ENCODE data around the gene SMURF1.

The SMURF1 gene

DNA sequence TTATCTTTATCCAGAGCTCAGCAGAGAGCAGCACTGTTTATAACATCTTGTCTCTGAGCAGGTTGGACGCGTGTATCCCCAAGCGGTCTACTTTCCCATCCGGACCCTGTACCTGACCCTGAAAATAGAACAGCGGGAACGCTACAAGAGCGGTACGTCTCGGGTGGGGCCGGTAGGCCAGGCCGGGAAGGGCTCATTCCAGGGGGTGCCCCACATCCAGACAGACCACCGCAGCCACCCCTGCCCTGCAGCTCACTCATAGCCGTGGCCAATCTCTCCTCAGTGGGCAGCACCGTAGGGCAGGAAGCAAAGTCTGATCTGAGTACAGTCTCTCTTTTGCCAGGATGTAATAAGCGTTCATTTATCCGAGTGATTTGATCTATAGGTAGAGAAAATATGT, 151.8 kb downstream of the SMURF1 start:
- DNase-seq (ENCODE audit: extremely low read depth, low read depth), result no peak

DNA sequence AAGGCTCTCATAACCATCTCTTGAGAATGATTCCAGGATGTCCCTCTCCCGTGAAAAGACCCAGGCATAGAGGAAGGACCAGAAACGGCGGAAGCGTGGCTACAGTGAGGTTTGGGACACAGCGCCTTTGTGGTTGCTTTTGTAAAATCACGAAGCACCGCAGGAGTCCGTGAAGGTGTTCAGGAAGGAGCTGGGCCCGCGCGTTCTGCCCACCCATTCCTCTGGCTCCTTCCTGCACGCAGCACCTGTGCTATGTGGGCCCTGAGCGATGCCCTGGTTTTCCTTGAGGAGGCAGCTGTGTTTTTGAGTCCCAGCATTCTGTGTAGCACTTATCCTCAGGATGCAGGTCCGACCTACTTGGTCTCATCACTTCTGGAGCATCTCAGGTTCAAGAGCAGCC, 152.8 kb downstream of the SMURF1 start:
- no peak for DNase-seq (ENCODE audit: extremely low read depth, low read depth)
- TF ChIP-seq, protein P1, sequence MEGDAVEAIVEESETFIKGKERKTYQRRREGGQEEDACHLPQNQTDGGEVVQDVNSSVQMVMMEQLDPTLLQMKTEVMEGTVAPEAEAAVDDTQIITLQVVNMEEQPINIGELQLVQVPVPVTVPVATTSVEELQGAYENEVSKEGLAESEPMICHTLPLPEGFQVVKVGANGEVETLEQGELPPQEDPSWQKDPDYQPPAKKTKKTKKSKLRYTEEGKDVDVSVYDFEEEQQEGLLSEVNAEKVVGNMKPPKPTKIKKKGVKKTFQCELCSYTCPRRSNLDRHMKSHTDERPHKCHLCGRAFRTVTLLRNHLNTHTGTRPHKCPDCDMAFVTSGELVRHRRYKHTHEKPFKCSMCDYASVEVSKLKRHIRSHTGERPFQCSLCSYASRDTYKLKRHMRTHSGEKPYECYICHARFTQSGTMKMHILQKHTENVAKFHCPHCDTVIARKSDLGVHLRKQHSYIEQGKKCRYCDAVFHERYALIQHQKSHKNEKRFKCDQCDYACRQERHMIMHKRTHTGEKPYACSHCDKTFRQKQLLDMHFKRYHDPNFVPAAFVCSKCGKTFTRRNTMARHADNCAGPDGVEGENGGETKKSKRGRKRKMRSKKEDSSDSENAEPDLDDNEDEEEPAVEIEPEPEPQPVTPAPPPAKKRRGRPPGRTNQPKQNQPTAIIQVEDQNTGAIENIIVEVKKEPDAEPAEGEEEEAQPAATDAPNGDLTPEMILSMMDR (IDR thresholded peaks at IDR 0.05; ENCODE audit: low read depth, low read length), result no peak

More for the DNA sequence above, 151.8 kb downstream of the SMURF1 start:
- TF ChIP-seq, protein P1 (IDR thresholded peaks at IDR 0.05; ENCODE audit: low read depth, low read length), result no peak

DNA sequence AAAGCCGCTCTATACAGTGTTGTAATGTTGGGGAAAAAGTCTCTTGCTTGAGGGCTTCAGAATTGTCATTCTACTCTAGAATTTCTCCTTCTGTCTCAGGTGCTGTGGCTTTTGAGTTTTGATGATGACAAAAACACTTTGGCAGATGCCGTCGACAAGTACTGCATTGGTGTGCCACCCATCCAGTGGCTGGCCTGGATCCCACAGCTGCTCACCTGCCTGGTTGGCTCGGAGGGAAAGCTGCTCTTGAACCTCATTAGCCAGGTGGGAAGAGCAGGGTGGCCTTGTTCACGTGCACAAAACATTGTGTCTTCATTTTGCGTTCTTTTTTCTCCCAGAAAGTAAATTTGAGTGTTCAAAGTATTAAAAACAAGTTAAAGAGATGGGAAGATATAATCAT, 153.6 kb downstream of the SMURF1 start:
- no peak for DNase-seq (ENCODE audit: extremely low read depth, low read depth)
- TF ChIP-seq, protein P1 (IDR thresholded peaks at IDR 0.05; ENCODE audit: low read depth, low read length), result no peak

DNA sequence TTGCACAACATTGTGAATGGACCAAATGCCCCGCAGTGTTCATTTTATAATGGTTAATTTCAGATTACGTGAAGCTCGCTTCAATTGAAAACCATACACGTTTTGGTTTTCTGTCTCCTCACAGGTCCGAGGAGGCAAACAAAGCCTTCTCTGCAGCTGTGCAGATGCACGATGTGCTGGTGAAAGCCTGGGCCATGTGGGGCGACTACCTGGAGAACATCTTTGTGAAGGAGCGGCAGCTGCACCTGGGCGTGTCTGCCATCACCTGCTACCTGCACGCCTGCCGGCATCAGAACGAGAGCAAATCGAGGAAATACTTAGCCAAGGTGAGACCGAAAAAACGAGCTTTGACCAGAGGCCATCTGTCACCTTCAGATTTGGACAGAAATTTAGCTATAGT, 155.3 kb downstream of the SMURF1 start:
- TF ChIP-seq, protein P1 (IDR thresholded peaks at IDR 0.05; ENCODE audit: low read depth, low read length), result no peak

DNA sequence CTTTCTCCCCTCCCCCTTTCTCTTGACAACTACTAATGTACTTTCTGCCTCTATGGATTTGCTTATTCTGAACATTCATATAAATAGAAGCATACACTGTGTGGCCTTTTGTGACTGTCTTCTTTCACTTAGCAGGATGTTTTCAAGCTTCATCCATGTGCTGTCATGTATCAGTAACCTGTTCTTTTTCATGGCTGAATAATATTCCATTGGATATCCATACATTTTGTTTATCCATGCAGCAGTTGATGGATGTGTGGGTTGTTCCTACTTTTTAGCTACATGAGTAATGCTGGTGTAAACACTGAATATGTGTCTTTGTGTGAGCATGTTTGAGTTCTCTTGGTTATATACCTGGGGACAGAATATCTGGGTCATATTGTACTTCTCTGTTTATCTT, 158.0 kb downstream of the SMURF1 start:
- no peak for DNase-seq (ENCODE audit: extremely low read depth, low read depth)
- TF ChIP-seq, protein P1 (IDR thresholded peaks at IDR 0.05; ENCODE audit: low read depth, low read length), result no peak

More for the DNA sequence above, 155.3 kb downstream of the SMURF1 start:
- DNase-seq (ENCODE audit: extremely low read depth, low read depth), result no peak

DNA sequence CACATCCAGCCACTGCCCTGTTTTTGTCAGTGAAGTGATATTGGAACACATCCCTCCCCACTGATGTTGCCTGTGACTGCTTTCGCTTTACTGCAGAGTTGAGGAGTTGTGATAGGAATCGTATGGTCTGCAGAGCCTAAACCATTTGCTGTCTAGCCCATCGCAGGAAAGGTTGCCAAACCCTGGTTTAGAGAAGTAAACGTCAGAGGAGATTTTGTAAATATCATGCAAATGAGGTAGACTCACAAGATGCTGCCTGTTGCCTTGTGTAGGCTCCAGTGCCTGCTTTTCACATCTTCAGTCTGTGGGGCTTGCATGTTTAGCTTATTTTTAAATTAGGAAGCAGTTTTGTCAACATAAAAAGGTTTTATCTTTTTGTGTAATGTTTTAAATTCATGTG, 158.5 kb downstream of the SMURF1 start:
- TF ChIP-seq, protein P1 (IDR thresholded peaks at IDR 0.05; ENCODE audit: low read depth, low read length), result no peak
- DNase-seq (ENCODE audit: extremely low read depth, low read depth), result no peak

DNA sequence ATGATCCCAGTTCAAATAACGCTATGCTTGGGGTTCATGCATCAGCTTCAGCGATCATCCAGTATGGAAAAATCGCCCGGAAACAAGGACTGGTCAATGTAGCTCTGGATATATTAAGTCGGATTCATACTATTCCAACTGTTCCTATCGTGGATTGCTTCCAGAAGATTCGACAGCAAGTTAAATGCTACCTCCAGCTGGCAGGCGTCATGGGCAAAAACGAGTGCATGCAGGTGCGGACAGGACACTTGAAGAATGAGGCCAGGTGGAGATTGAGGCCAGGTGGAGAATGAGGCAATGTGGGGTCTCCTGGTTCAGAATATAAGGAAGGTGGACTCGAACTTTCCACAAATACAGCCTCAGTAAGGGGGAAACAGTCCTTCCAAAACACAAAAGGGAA, 159.8 kb downstream of the SMURF1 start:
- TF ChIP-seq, protein P1 (IDR thresholded peaks at IDR 0.05; ENCODE audit: low read depth, low read length), result no peak
- no peak for DNase-seq (ENCODE audit: extremely low read depth, low read depth)
